ENCODE data around the gene RAB3GAP2.
"Not testable (repeated sequence)": the region's sequence is repeated elsewhere in the genome, so short reads cannot be mapped to it uniquely, and the experiment has no call there.

RAB3GAP2 gene

GRCh38 chr1:220124542-220124941 lies 147.7 kb downstream of the RAB3GAP2 start:
- no peak for DNase-seq (ENCODE audit: extremely low spot score)
- ChIA-PET CTCF (interaction anchor here (1.0 kb wide), 1 partner anchor 20 kb away, joined by 3 read pairs; no protein-coding TSS in a partner anchor), POLR2A (no interaction called here)
- no peak for TF ChIP-seq CTBP1 (IDR thresholded peaks at IDR 0.05; ENCODE audit: borderline replicate concordance)
- no peak for TF ChIP-seq ARNT (IDR thresholded peaks at IDR 0.05)

- peak; percentile 12 for DNase-seq (ENCODE audit: extremely low spot score)
- TF ChIP-seq BHLHE40 (IDR thresholded peaks at IDR 0.05; ENCODE audit: borderline replicate concordance) (no peak), TARDBP (IDR thresholded peaks at IDR 0.05) (no peak), ARNT (IDR thresholded peaks at IDR 0.05) (no peak), NFRKB (IDR thresholded peaks at IDR 0.05) (no peak), SUZ12 (IDR thresholded peaks at IDR 0.05) (no peak), ELF4 (IDR thresholded peaks at IDR 0.05) (no peak), ZNF384 (IDR thresholded peaks at IDR 0.05) (no peak), SP1 (IDR thresholded peaks at IDR 0.05) (no peak), FOXM1 (IDR thresholded peaks at IDR 0.05; ENCODE audit: borderline replicate concordance) (no peak), PKNOX1 (IDR thresholded peaks at IDR 0.05) (no peak), CTBP1 (IDR thresholded peaks at IDR 0.05; ENCODE audit: borderline replicate concordance) (no peak), FOXK2 (IDR thresholded peaks at IDR 0.05) (no peak), HDGF (IDR thresholded peaks at IDR 0.05; ENCODE audit: borderline replicate concordance) (no peak)
- CTCF ChIA-PET = interaction anchor here (1.0 kb wide), 2 partner anchors 10 to 20 kb away, joined by 3 read pairs; no protein-coding TSS in a partner anchor
- POLR2A ChIA-PET = no interaction called here
Measured at GRCh38 chr1:220123889-220124288, 148.4 kb downstream of the RAB3GAP2 start.

GRCh38 chr1:220123066-220123465 lies 149.2 kb downstream of the RAB3GAP2 start:
- CTCF ChIA-PET = interaction anchor here (1.0 kb wide), 1 partner anchor 10 kb away, joined by 3 read pairs; no protein-coding TSS in a partner anchor
- POLR2A ChIA-PET = no interaction called here
- TF ChIP-seq ELF4 (IDR thresholded peaks at IDR 0.05) (no peak), LEF1 (IDR thresholded peaks at IDR 0.05; ENCODE audit: borderline replicate concordance) (no peak), HDGF (IDR thresholded peaks at IDR 0.05; ENCODE audit: borderline replicate concordance) (no peak), CTBP1 (IDR thresholded peaks at IDR 0.05; ENCODE audit: borderline replicate concordance) (no peak), NFRKB (IDR thresholded peaks at IDR 0.05) (no peak), L3MBTL2 (conservative IDR thresholded peaks at IDR 0.05) (no peak), ARNT (IDR thresholded peaks at IDR 0.05) (no peak), FOXK2 (IDR thresholded peaks at IDR 0.05) (no peak), FOXM1 (IDR thresholded peaks at IDR 0.05; ENCODE audit: borderline replicate concordance) (no peak), ZNF384 (IDR thresholded peaks at IDR 0.05) (no peak), TARDBP (IDR thresholded peaks at IDR 0.05) (no peak)
- no peak for DNase-seq (ENCODE audit: extremely low spot score)

DNA sequence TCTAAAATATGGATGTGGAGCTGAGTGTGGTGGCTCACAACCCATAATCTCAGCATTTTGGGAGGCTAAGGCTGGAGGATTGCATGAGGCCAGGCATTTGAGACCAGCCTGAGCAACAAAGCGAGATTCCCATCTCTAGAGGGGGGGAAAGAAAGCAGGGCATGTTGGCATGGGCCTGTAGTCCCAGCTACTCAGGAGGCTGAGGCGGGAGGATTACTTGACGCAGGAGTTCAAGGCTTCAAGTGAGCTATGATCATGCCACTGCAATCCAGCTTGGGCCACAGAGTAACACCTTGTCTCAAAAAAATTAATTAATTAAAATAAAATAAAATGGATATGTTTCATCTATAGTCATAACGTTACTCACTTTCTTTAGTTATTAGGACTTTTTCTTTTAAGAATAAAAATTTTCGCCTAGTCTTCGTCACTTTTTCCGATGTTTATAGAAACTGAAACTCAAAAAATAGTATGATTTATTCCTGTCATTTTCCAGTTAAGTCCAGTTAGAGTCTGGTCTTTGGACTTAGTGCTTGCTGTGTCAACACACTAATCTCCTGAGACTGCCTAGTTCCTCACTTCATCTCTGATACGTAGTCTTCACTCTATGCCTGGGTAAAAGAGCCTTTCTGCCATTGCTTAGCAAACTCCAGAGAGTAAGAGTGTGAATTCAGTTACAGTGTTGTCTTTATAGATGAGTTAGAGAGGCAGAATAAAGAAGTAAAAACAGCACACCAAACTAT lies 150.3 kb downstream of the RAB3GAP2 start:
- CTCF ChIA-PET = no interaction called here
- DNase-seq (ENCODE audit: extremely low spot score) = no peak

DNA sequence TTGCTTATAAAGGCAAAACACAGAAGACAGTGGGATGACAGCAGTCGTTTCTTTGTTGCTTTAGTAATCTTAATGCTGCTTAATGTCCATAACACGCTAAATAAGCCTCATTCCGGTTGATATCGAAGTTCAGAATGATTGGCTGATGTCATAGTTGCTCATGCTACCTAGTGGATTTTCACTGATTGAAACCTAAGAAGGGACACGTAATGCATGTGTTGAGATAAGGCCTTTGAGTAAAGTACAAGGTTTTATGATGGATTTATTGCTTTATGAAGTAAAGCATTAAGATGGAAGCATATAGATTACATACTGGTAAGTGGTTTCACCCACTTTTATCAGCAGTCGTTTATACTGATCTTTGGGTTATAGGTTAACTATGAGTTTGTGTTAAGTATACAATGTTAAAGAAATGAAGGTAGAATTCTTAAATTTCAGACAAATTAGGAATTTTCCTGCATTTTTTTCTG lies 153.2 kb downstream of the RAB3GAP2 start:
- DNase-seq (ENCODE audit: extremely low spot score) = peak; percentile 64
- CTCF ChIA-PET = no interaction called here
- TF ChIP-seq ELF4 (IDR thresholded peaks at IDR 0.05) = no peak
- TF ChIP-seq PKNOX1 (IDR thresholded peaks at IDR 0.05) = peak; percentile 88
- TF ChIP-seq ARNT (IDR thresholded peaks at IDR 0.05) = 0 out of 2 replicates have a peak, but pooled peaks have one; percentile 47
- TF ChIP-seq LEF1 (IDR thresholded peaks at IDR 0.05; ENCODE audit: borderline replicate concordance) = no peak
- peak; percentile 85 for TF ChIP-seq CTBP1 (IDR thresholded peaks at IDR 0.05; ENCODE audit: borderline replicate concordance)
- no peak for TF ChIP-seq NFRKB (IDR thresholded peaks at IDR 0.05)
- POLR2A ChIA-PET = no interaction called here

More for the DNA sequence above, 150.3 kb downstream of the RAB3GAP2 start:
- TF ChIP-seq FOXA1 (IDR thresholded peaks at IDR 0.05) (no peak), ZNF384 (IDR thresholded peaks at IDR 0.05) (no peak), NFRKB (IDR thresholded peaks at IDR 0.05) (no peak), PKNOX1 (IDR thresholded peaks at IDR 0.05) (peak; percentile 51), CTBP1 (IDR thresholded peaks at IDR 0.05; ENCODE audit: borderline replicate concordance) (no peak), HDGF (IDR thresholded peaks at IDR 0.05; ENCODE audit: borderline replicate concordance) (no peak), L3MBTL2 (conservative IDR thresholded peaks at IDR 0.05) (no peak)
- POLR2A ChIA-PET = no interaction called here

- POLR2A ChIA-PET = no interaction called here
- CTCF ChIA-PET = interaction anchor here (0.6 to 1.0 kb wide), 2 partner anchors 10 to 23 kb away, joined by 3 read pairs; partner anchors contain the start of gene BPNT1
- peak; percentile 38 for DNase-seq (ENCODE audit: extremely low spot score)
- TF ChIP-seq PKNOX1 (IDR thresholded peaks at IDR 0.05) (0 out of 2 replicates have a peak, but pooled peaks have one; percentile 13), ZNF384 (IDR thresholded peaks at IDR 0.05) (no peak)
Measured at GRCh38 chr1:220113136-220113695, 159.0 kb downstream of the RAB3GAP2 start.

- DNase-seq (ENCODE audit: extremely low spot score); CTCF ChIA-PET; POLR2A ChIA-PET: not testable (repeated sequence)
Measured at GRCh38 chr1:220112600-220112999, 159.7 kb downstream of the RAB3GAP2 start.

- POLR2A ChIA-PET, CTCF ChIA-PET: not testable (repeated sequence)
Measured at GRCh38 chr1:220110473-220110872, 161.8 kb downstream of the RAB3GAP2 start.

More at GRCh38 chr1:220110473-220110872, 161.8 kb downstream of the RAB3GAP2 start:
- DNase-seq (ENCODE audit: extremely low spot score) = not testable (repeated sequence)

Measured in HEK293T (cell line).